ENCODE results near the gene RARG. TPM values are rescaled to one million over a fixed set of nuclear protein-coding genes. Genes with fewer than 3 reads are reported as not detected.
"Not testable (repeated sequence)": the region's sequence is repeated elsewhere in the genome, so short reads cannot be mapped to it uniquely, and the experiment has no call there.

RARG gene
- total RNA-seq, 1 donor from 2014 or later = 13.1 TPM

DNA sequence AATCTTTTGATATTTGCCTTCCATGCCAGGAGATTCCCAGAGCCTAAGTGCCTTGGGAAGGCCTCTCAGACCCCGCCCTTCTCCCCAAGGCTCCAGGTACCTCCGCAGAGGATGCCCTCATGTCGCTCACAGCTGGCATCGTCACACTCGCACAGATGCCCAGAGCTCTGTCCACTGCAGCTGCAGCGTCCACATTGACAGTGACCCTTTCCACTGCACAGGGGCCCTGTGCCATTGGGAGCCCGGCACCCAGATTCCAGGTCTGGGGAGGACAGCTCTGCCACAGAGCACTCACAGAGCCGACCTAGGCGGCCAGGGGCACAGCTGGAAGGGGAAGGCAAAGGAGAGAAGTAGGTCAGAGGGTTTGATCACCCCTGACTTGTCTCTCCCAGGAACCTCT is 39.0 kb downstream of the RARG start:
- no peak for DNase-seq (ENCODE audit: low read depth in 2 of 2)

DNA sequence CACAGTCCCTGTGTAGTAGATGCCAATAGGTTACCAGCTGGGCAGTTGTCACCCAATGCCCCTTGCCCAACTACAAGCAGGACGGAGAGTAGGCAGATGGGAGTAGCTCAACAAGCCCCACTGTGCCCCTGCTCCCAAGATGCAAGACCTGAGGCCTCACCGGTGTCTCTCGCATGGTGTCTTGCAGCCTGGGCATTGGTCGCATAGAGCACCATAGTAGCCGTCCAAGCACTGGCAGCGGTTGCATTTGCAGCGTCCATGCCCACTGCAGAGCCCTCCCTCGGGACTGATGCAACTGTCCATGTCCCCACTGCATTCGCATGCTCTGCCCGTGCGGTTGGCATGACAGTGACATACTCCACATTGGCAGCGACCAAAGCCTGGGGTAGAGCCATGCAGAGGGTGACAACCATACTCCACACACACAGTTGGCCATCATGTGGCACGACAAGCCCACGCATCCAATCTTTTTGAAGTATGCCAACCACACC is 39.4 kb downstream of the RARG start:
- no peak for DNase-seq (ENCODE audit: low read depth in 2 of 2)

- no peak for DNase-seq (ENCODE audit: low read depth in 2 of 2)
Observed at GRCh38 chr12:53191885-53192530, 40.0 kb downstream of the RARG start.

- DNase-seq (ENCODE audit: low read depth in 2 of 2) = no peak
Observed at GRCh38 chr12:53191096-53191884, 40.7 kb downstream of the RARG start.

DNA sequence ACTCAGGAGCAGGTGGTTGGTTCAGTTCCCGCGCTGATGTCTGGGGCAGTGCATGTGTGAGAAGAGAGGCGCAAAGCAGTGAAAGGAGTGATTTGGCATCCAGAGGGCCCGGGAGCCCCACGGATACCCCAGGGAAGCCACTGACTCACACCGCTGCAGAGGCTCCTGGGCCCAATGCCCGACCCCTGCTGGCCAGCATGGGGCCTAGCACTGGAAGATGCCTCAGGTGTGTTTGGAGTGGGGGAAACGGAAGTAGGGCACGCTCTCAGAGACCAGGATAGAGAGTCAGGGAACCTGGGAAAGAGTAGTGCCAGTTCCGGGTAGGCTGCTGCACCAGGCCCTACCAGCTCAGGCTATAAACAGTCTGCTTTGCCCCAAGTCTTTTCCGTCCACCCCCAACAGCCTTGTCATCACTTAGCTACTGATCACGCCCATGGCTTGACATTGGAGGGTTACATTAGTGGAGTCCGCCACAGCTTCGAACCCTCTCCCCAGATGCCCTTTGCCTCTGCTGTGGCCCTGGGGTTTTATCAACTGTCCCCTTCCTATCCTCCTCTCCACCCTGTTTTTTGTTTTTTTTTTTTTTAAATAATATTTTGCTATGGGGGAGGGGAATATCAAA is 41.8 kb downstream of the RARG start:
- DNase-seq (ENCODE audit: low read depth in 2 of 2) = peak; percentile 10 to 52

GRCh38 chr12:53187145-53187899 is 44.7 kb downstream of the RARG start:
- no peak for DNase-seq (ENCODE audit: low read depth in 2 of 2)

DNA sequence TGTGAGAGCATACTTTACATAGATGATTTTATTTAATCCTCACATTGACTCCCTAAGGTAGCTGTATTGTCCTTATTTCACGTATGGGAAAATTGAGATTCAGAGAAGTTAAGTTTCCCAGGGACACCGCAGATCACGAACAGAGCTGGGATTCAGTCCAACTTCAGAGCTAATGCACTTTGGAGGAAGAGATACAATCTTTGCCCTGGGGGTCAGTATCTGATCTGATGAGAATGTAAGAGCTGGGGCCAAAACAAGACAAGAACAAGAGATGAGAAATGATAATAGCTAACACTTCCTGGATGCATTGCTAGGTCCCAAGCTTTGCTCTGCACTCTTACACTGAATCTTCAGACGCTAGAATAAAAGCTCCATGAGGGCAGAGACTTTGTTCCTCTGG is 45.3 kb downstream of the RARG start:
- DNase-seq (ENCODE audit: low read depth in 2 of 2) = no peak

GRCh38 chr12:53185582-53186153 is 46.3 kb downstream of the RARG start:
- no peak for DNase-seq (ENCODE audit: low read depth in 2 of 2)

DNA sequence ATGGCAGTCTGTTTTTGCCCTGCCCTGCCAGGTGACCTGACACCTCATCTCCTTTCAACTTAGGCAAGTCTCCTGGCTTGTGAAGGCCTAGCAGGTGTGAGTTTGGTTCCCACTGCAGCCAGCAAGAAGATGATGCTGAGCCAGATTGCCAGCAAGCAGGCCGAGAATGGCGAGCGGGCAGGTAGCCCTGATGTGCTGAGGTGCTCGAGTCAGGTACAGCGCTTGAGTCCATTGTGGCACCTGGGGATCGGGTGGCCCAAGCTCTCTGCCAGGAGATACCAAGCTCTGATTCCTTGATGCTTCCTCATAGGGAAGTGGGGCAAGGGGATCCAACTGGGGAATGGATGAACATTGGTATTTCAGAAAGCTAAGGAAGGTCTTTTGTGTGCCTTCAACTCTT is 47.2 kb downstream of the RARG start:
- no peak for DNase-seq (ENCODE audit: low read depth in 2 of 2)

DNA sequence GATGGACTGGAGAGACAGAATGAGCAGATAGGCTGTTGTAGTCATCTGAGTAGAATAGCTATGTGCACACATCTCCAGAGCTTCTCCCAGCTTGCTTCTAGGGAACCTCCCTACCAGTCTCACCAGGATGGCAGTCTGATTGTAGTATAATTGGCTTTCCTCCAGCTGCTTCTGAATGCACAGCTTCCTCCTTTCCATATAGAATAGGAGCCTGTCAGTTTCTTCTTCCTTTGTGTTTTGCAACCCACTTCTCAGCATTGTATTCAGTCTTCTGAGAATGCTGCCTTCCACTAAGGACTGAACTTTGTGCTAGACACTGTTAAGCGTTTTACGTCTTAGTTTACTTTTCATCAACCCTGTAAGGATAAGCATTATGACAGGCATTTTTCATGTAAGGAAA is 49.1 kb downstream of the RARG start:
- no peak for DNase-seq (ENCODE audit: low read depth in 2 of 2)

GRCh38 chr12:53181935-53182334 is 50.1 kb downstream of the RARG start:
- no peak for DNase-seq (ENCODE audit: low read depth in 2 of 2)

DNA sequence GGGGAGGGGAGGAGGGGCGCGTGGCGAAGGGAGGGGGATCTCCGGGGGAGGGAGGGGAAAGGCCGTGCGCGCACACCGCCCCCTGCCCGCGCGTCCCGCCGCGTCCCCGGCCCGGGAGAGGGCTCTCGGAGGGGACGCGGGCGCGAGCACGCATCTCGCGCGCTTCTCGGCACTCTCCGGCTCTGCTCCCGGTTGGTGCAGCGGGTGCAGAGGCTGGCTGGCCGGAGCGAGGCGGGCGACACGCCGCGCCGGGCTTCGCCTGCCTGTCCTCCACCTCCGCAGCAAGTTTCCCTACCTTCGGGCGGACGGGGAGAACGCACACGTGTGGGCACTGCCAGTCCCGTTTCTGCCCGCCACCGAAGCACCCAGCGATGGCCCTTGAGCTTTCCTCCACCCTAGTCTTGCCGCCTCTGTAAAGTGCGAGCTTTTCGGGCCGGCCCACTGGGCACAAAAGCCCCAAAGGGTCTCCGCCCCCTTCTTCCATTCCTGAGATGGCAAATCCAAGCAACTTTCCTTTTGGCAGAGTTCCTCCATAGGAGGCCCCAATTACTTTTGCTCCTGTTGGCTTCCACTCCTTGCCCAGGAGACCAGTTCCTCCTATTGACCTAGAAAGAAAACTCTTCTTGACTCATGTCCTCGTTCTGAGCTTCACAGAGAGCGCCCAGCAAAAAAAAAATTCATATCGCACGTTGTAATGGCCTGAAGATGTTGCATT is 50.9 kb downstream of the RARG start:
- peak; percentile 60 to 88 for DNase-seq (ENCODE audit: low read depth in 2 of 2)

DNA sequence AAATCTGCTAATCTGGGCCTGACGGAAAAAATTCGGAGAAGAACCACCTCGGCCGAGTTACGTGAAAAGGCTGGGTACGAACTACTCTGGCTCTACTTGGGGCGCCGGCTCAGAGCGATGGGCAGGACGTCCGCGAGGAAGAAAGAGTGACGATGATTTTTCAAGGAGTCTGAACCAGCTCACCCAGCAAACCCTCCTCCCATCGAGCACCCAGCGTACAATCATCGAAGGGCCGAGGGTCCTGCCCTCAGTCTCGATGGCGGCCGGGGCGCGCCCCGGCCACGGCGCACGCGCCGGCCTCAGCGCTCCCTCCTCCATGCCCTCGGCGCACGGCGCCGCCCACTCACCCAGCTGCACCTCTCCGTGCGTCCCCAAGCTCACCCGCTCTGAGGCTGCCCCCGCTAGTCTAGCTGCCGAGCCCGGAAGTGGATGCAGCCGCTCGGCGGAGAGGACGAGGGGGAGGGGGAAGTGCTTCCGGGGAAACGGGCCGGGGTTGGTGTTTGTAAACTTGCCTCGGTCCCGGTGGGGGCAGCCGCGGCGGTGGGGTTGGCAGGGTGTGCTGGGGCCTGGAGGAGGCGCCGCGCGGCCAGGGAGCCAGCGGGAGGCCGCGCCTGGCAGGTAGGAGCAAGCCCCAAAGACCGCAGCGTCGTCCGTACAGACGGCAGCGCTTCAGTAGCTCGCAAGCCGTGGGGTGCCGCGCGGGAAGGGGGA is 51.6 kb downstream of the RARG start, which contains the start of the genes CSAD and ZNF740:
Gene CSAD, minus strand, starts transcription at position 706 of the 711 bp plus-strand sequence. CDS start 7,455 bp downstream, outside the sequence.
Gene ZNF740, plus strand, starts transcription at position 503 of the 711 bp plus-strand sequence. CDS start 1,262 bp downstream, outside the sequence.
- DNase-seq (ENCODE audit: low read depth in 2 of 2) = peak; percentile 90 to 96

DNA sequence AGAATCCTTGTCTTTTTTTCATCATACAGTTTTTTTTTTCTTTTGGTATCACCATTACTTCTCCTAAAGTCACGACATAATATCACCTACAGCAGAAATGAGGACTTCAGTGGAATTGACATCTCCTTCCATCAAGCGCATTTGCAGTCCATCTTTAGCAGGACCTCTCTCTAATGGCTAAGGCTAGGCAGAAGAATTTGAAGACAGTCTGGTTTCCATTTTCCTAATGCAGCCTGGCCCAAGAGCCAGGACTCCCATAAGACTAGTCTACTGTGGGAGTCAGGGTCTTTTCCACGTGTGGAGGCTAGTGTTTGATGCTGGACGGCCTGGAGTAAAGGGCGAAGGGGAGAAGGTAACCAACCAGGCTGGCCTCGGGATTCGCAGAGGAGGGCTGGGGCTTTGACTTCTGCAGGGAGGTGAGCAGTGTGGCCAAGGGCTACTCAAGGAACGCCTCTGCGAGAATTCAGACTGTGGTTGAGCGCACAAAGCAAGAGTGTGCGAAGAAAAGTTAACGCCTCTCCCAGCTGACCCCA is 52.3 kb downstream of the RARG start:
- no peak for DNase-seq (ENCODE audit: low read depth in 2 of 2)

- not testable (repeated sequence) for DNase-seq (ENCODE audit: low read depth in 2 of 2)
Observed at GRCh38 chr12:53178803-53179202, 53.2 kb downstream of the RARG start.

DNA sequence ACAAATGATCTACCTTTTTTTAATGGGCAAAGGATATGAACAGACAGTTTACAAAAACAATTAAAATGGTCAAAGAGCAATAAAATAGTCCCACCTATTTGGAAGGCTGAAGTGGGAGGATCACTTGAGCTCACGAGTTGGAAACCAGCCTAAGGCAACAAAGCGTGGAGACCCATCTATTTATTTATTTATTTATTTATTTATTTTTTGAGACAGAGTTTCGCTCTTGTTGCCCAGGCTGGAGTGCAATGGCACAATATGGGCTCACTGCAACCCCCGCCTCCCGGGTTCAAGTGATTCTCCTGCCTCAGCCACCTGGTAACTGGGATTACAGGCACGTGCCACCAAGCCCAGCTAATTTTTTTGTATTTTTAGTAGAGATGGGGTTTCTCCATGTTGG is 54.6 kb downstream of the RARG start:
- DNase-seq (ENCODE audit: low read depth in 2 of 2) = not testable (repeated sequence)

- no peak for DNase-seq (ENCODE audit: low read depth in 2 of 2)
Observed at GRCh38 chr12:53176750-53177149, 55.3 kb downstream of the RARG start.

GRCh38 chr12:53174881-53175491 is 57.0 kb downstream of the RARG start:
- peak; percentile 3 to 32 for DNase-seq (ENCODE audit: low read depth in 2 of 2)

DNA sequence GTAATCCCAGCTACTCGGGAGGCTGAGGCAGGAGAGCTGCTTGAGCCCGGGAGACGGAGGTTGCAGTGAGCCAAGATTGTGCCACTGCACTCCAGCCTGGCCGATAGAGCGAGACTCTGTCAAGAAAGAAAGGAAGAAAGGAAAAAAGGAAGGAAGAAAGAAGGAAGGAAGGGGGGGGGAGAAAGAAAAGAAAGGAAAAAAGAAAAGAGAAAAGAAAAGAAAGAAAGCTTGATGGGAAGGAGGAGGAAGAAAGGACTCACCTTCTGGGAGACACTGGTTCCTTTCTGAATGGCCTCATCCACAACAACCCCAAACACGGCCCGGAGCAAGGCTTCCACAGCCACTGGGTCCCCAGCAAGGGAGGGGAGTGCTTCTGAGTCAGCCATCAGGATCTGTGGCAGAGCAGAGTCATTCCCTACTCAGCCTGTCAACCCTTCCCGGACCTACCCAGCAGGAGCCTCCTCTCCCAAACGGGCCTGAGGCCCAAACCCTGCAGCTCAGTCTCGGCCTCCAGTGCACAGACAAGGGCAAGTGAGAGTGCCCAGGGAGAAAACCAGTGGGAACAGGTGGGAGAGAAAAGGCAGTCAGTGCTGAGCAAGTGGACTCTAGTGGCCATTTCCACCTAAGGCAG is 58.8 kb downstream of the RARG start:
- no peak for DNase-seq (ENCODE audit: low read depth in 2 of 2)
